Retinal pigment epithelial cell (primary cell): ENCODE results near the gene PRDM16.

Source experiments
- DNase-seq: peaks from one replicate; pipeline ENCODE4 v3.0.0-alpha.2; 2010; ENCODE audit warnings: low read depth
- H3K4me3 ChIP-seq: 2 replicates; pipeline ENCODE4 v1.5.1; 2011; ENCODE audit warnings: mild to moderate bottlenecking, low read length, control low read depth, moderate library complexity
- CTCF ChIP-seq: conservative IDR thresholded peaks from 2 replicates; pipeline ENCODE4 v1.5.1; 2011; ENCODE audit warnings: low read depth, low read length, control low read depth, inconsistent platforms

PRDM16 gene

GRCh38 chr1:3208819-3209200, 139.8 kb downstream of the PRDM16 start:
- no peak for TF ChIP-seq CTCF
- no peak overlapping the region for H3K4me3 ChIP-seq
- DNase-seq: no peak

- no peak overlapping the region for H3K4me3 ChIP-seq
- TF ChIP-seq CTCF: no peak
- DNase-seq: no peak
Observed at GRCh38 chr1:3209201-3209600, 140.2 kb downstream of the PRDM16 start.

GRCh38 chr1:3211582-3212375, 142.8 kb downstream of the PRDM16 start:
- no peak for TF ChIP-seq CTCF
- DNase-seq: no peak
- no peak overlapping the region for H3K4me3 ChIP-seq

- H3K4me3 ChIP-seq: no peak overlapping the region
- no peak for DNase-seq
- no peak for TF ChIP-seq CTCF
Observed at GRCh38 chr1:3212453-3213355, 143.7 kb downstream of the PRDM16 start.

GRCh38 chr1:3213730-3214129, 144.7 kb downstream of the PRDM16 start:
- no peak overlapping the region for H3K4me3 ChIP-seq

More at GRCh38 chr1:3213730-3214129, 144.7 kb downstream of the PRDM16 start:
- no peak for TF ChIP-seq CTCF
- DNase-seq: peak; percentile 92
